ENCODE data around the gene LRP8.

LRP8 gene

DNA sequence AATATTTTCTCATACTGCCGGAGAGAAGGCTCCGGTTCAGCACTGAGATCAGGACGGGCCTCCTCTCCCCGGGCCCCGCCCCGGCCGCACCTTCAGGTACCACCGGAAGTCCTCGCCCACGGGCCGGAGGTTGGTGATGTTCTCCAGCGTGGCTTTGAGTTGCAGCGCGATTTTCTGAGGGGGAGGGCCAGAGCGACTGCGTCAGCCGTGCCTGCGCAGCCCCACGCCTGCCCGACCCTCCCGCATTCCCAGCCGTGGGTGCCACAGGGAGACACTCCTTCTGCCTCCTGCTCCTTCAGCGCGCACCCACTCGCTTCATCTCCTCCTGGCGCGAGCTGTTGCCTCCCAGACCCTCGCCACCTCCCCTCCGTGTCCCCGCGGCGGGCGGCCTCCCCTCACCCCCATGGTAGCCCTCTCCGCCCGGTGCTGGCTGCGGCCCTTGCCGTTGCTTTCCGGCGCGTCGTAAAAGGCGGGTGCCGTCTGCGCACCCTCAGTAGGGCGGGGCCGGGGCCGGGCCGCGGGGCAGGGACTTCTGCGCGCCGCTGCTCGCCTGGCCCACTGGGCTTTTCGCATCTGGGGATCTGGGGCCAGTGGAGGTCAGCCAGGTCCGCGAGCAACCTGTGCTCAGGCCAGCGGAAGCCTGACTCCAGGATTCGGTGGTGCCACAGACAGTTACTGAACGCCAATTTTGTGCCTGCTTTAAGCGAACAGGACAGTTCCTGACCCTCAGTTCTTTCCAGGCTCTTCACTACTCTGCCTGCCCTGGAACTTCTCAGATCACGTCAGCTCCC lies 107.5 kb downstream of the LRP8 start, which contains the start of gene CZIB:
TSS of gene CZIB (minus strand) at position 464 of the 791 bp plus-strand sequence. CDS start at position 405, 59 bp downstream.
- TF ChIP-seq, protein P1, sequence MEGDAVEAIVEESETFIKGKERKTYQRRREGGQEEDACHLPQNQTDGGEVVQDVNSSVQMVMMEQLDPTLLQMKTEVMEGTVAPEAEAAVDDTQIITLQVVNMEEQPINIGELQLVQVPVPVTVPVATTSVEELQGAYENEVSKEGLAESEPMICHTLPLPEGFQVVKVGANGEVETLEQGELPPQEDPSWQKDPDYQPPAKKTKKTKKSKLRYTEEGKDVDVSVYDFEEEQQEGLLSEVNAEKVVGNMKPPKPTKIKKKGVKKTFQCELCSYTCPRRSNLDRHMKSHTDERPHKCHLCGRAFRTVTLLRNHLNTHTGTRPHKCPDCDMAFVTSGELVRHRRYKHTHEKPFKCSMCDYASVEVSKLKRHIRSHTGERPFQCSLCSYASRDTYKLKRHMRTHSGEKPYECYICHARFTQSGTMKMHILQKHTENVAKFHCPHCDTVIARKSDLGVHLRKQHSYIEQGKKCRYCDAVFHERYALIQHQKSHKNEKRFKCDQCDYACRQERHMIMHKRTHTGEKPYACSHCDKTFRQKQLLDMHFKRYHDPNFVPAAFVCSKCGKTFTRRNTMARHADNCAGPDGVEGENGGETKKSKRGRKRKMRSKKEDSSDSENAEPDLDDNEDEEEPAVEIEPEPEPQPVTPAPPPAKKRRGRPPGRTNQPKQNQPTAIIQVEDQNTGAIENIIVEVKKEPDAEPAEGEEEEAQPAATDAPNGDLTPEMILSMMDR (IDR thresholded peaks at IDR 0.05; ENCODE audit: low read depth, low read length): no peak
- TF ChIP-seq EZH2phosphoT487 (IDR thresholded peaks at IDR 0.05; ENCODE audit: low read depth): no peak
- H3K36me3 ChIP-seq (replicated peaks; ENCODE audit: low read depth, low read length): no peaks in the 10 kb centered on the region
- peak within 1 kb of the TSS; percentile 98 for H3K4me2 ChIP-seq (ENCODE audit: low read length)
- H2AFZ ChIP-seq (ENCODE audit: low read depth, low read length): peak within 1 kb of the TSS; percentile 93
- H3K27me3 ChIP-seq (ENCODE audit: low read depth, low read length): no peaks in the 10 kb centered on the region
- H3K27ac ChIP-seq (ENCODE audit: low read length): peak within 1 kb of the TSS; percentile 78
- H3K9ac ChIP-seq (ENCODE audit: low read length): peak within 1 kb of the TSS; percentile 86
- H3K4me1 ChIP-seq (ENCODE audit: low read length): peaks cover 10% of the 10 kb centered on the region
- no peaks in the 10 kb centered on the region for H4K20me1 ChIP-seq (ENCODE audit: insufficient read depth, low read length)
- H3K4me3 ChIP-seq (ENCODE audit: low read length): peak within 1 kb of the TSS; percentile 95
- H3K79me2 ChIP-seq (ENCODE audit: low read length): peaks cover 7% of the 10 kb centered on the region
- H3K9me3 ChIP-seq (ENCODE audit: insufficient read depth, low read length): no peaks in the 10 kb centered on the region

DNA sequence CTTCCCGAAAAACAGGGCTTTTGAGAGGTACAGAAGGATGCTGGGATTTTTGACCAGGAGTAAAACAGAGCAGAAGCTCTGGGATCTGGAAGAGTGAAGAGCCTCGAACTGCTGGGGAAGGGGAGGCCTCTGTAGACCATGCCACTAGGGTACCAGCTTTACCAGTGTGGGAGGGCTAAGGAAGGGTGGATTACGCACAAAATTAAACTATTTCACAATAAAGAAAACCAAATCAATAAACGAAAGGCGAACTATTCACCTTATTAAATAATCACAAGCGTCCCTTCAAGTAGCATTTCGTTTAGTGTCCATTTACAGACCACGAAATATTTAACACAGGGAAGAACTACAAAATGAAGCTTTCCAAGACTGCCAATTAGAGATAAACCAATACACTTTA lies 108.2 kb downstream of the LRP8 start:
- peak overlapping the region; percentile 86 for H3K9ac ChIP-seq (ENCODE audit: low read length)
- TF ChIP-seq, protein P1 (IDR thresholded peaks at IDR 0.05; ENCODE audit: low read depth, low read length): no peak
- TF ChIP-seq EZH2phosphoT487 (IDR thresholded peaks at IDR 0.05; ENCODE audit: low read depth): no peak
- H3K4me1 ChIP-seq (ENCODE audit: low read length): peaks cover 10% of the 10 kb centered on the region
- peak overlapping the region; percentile 65 for H3K4me2 ChIP-seq (ENCODE audit: low read length)
- no peak overlapping the region for H2AFZ ChIP-seq (ENCODE audit: low read depth, low read length)
- H3K79me2 ChIP-seq (ENCODE audit: low read length): peaks cover 7% of the 10 kb centered on the region
- H3K27ac ChIP-seq (ENCODE audit: low read length): peak overlapping the region; percentile 78
- H4K20me1 ChIP-seq (ENCODE audit: insufficient read depth, low read length): no peaks in the 10 kb centered on the region
- peak overlapping the region; percentile 95 for H3K4me3 ChIP-seq (ENCODE audit: low read length)
- no peaks in the 10 kb centered on the region for H3K36me3 ChIP-seq (replicated peaks; ENCODE audit: low read depth, low read length)
- H3K9me3 ChIP-seq (ENCODE audit: insufficient read depth, low read length): no peaks in the 10 kb centered on the region
- no peaks in the 10 kb centered on the region for H3K27me3 ChIP-seq (ENCODE audit: low read depth, low read length)

DNA sequence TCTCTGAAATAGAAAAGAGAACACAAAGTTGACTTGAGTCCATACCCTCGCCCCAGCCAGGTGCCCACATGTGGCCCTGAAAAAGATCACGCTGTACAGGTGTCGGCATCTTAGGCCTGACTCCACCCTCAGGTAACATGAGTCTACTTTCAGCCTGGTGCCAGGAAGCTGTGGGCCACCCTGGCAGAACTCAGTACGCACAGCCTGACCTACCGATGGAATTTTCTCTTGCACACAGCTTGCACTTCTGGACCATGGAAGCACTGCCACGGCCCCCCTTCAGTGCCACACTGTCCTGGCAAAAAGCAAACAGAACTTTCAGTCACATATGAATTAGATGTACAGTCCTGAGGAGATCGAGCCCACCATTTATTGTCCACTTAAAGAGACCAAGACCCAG lies 109.7 kb downstream of the LRP8 start:
- peaks cover 2% of the 10 kb centered on the region for H3K36me3 ChIP-seq (replicated peaks; ENCODE audit: low read depth, low read length)
- no peaks in the 10 kb centered on the region for H4K20me1 ChIP-seq (ENCODE audit: insufficient read depth, low read length)
- no peak overlapping the region for H2AFZ ChIP-seq (ENCODE audit: low read depth, low read length)
- H3K4me1 ChIP-seq (ENCODE audit: low read length): peaks cover 10% of the 10 kb centered on the region
- TF ChIP-seq, protein P1 (IDR thresholded peaks at IDR 0.05; ENCODE audit: low read depth, low read length): no peak
- no peak for TF ChIP-seq EZH2phosphoT487 (IDR thresholded peaks at IDR 0.05; ENCODE audit: low read depth)
- H3K9me3 ChIP-seq (ENCODE audit: insufficient read depth, low read length): no peaks in the 10 kb centered on the region
- H3K9ac ChIP-seq (ENCODE audit: low read length): no peak overlapping the region
- peaks cover 7% of the 10 kb centered on the region for H3K79me2 ChIP-seq (ENCODE audit: low read length)
- no peak overlapping the region for H3K4me3 ChIP-seq (ENCODE audit: low read length)
- no peaks in the 10 kb centered on the region for H3K27me3 ChIP-seq (ENCODE audit: low read depth, low read length)
- no peak overlapping the region for H3K27ac ChIP-seq (ENCODE audit: low read length)
- H3K4me2 ChIP-seq (ENCODE audit: low read length): no peak overlapping the region

DNA sequence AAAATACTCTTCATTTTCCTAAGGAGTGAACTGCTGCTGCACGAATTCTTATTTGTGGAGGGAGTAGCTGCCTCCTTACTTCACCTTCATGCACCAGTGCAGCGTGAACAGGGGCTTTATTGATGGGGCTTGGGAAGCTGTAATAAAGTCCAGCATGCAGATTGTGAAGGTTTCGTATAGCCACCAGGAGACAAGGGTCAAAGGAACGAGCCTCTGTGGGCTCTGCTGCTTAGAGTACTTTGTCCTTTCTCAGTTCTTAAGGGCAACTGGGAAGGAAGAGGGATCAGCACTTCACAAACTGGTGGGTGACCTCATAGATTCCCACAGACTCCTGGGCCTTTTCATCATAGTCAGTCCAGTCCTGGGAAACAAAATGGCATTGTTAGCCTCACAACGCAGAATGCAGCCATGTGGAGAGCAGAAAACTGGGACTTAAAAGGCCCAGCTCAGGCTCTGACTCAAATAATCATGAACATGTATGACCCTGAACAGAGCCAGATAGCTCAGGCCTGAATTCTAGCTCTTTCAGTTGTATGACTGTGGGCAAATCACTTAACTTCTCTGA lies 113.4 kb downstream of the LRP8 start:
- Histone ChIP-seq H3K4me3 (ENCODE audit: low read length) (no peak overlapping the region), H3K9me3 (ENCODE audit: insufficient read depth, low read length) (no peaks in the 10 kb centered on the region), H3K79me2 (ENCODE audit: low read length) (peaks cover 3% of the 10 kb centered on the region), H2AFZ (ENCODE audit: low read depth, low read length) (no peak overlapping the region), H3K36me3 (replicated peaks; ENCODE audit: low read depth, low read length) (peaks cover 8% of the 10 kb centered on the region), H3K9ac (ENCODE audit: low read length) (no peak overlapping the region), H3K4me1 (ENCODE audit: low read length) (peaks cover 3% of the 10 kb centered on the region), H3K27me3 (ENCODE audit: low read depth, low read length) (no peaks in the 10 kb centered on the region), H3K4me2 (ENCODE audit: low read length) (no peak overlapping the region), H4K20me1 (ENCODE audit: insufficient read depth, low read length) (no peaks in the 10 kb centered on the region), H3K27ac (ENCODE audit: low read length) (no peak overlapping the region)
- TF ChIP-seq, protein P1 (IDR thresholded peaks at IDR 0.05; ENCODE audit: low read depth, low read length): no peak
- TF ChIP-seq EZH2phosphoT487 (IDR thresholded peaks at IDR 0.05; ENCODE audit: low read depth): no peak
